Endothelial cell of umbilical vein (primary cell): ENCODE measurements around the gene KANK2.

Source experiments
- CTCF ChIP-seq, 2 donors: IDR thresholded peaks; 1 replicate in 1 of 2; 2 replicates in 1 of 2; pipeline ENCODE4 v1.5.1; 2011; ENCODE audit warnings: low read length in 2 of 2, mild to moderate bottlenecking in 2 of 2, moderate library complexity in 2 of 2, control low read depth in 1 of 2, inconsistent platforms in 1 of 2, low read depth in 1 of 2; ENCODE audit not compliant: insufficient read depth in 1 of 2; ENCODE audit errors: extremely low read depth in 1 of 2
- EZH2 ChIP-seq: IDR thresholded peaks from 2 replicates; pipeline ENCODE4 v1.6.1; 2012; ENCODE audit warnings: borderline replicate concordance, low read depth, mild to moderate bottlenecking, moderate library complexity, low read length, inconsistent platforms; ENCODE audit not compliant: severe bottlenecking
- POLR2A ChIP-seq: IDR thresholded peaks from 2 replicates; pipeline ENCODE4 v1.6.1; 2012; ENCODE audit warnings: low read depth, mild to moderate bottlenecking, control low read depth, low read length
- POLR2AphosphoS5 ChIP-seq: IDR thresholded peaks from 2 replicates; pipeline ENCODE4 v1.6.1; 2012; ENCODE audit warnings: low read depth, mild to moderate bottlenecking, control low read depth, low read length, moderate library complexity; ENCODE audit not compliant: insufficient read depth

DNA sequence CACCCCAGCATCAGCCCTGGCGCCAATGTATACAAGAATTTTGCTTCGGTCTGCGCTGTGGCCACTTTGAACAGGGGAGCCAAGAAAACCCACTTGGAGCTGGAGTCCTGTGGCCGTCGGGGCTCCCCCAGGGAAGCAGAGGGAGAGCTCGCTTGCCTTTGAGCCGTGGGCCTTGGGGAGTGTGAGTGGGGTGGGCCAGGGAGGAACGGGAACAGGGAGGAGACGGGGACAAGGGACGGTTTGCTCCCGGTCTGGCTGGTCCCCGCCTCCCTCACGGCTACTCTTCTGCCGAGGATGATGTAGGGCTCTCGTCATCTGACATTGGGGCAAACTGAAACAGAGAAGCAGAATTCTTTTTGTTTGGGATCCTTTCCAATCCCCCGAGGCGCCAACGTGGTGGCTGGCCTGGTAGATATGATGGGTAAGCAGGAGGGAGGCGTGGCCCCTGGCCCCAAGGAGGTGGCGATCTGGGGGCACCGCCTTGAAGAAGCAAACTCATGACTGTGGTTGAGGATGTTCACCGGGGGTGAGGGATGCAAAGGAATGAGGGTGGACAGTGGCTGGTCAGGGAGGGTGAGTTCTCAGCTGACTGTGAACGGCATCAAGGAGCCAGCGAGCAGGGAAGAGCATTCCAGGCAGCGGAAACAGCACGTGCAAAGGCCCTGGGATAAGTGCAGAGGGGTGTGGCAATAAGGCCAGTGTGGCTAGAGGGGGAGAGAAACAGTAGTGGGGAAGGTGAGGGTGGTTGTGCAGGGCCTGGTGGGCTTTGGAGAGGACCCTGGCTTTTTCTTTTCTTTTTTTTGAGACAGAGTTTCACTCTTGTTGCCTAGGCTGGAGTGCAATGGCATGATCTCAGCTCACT, 30.8 kb downstream of the KANK2 start:
- TF ChIP-seq CTCF (IDR thresholded peaks at IDR 0.05; ENCODE audit: extremely low read depth in 1 of 2, insufficient read depth in 1 of 2, low read depth in 1 of 2, low read length in 2 of 2) (no peak), POLR2AphosphoS5 (no peak), EZH2 (no peak), POLR2A (no peak)
